ENCODE data around the gene GRK2. TPM values are rescaled to one million over a fixed set of nuclear protein-coding genes. Genes with fewer than 3 reads are reported as not detected.
A peak's percentile ranks its signal among the peaks of the same experiment; 100 is the strongest.

Gene GRK2
- total RNA-seq, 2 donors from 2014 or later: 379 to 422 TPM

GRCh38 chr11:67304511-67305113 is 38.3 kb downstream of the GRK2 start:
- H3K9me3 Mint-ChIP-seq: no peaks in the 10 kb centered on the region
- H3K27me3 Mint-ChIP-seq (ENCODE audit: low read depth): no peaks in the 10 kb centered on the region
- H3K27ac Mint-ChIP-seq: no peak overlapping the region
- H3K4me3 Mint-ChIP-seq: peak overlapping the region; percentile 67 to 74
- H3K36me3 Mint-ChIP-seq (ENCODE audit: insufficient read depth in 2 of 2): no peaks in the 10 kb centered on the region
- DNase-seq (no peak), ATAC-seq (replicated peaks in 1 of 2) (no peak)
- H3K4me1 Mint-ChIP-seq (ENCODE audit: low read depth): no peaks in the 10 kb centered on the region

GRCh38 chr11:67306769-67307544 is 40.7 kb downstream of the GRK2 start:
- Mint-ChIP-seq H3K4me1 (ENCODE audit: low read depth) (peaks cover 7% of the 10 kb centered on the region), H3K9me3 (no peaks in the 10 kb centered on the region), H3K36me3 (ENCODE audit: insufficient read depth in 2 of 2) (no peaks in the 10 kb centered on the region), H3K27me3 (ENCODE audit: low read depth) (no peaks in the 10 kb centered on the region), H3K27ac (no peak overlapping the region), H3K4me3 (no peak overlapping the region)
- ATAC-seq (replicated peaks in 1 of 2) (no peak), DNase-seq (no peak)

- H3K4me1 Mint-ChIP-seq (ENCODE audit: low read depth): peaks cover 12% of the 10 kb centered on the region
- H3K4me3 Mint-ChIP-seq: no peak overlapping the region
- no peaks in the 10 kb centered on the region for H3K9me3 Mint-ChIP-seq
- H3K27ac Mint-ChIP-seq: no peak overlapping the region
- no peaks in the 10 kb centered on the region for H3K27me3 Mint-ChIP-seq (ENCODE audit: low read depth)
- no peaks in the 10 kb centered on the region for H3K36me3 Mint-ChIP-seq (ENCODE audit: insufficient read depth in 2 of 2)
- no peak for ATAC-seq (replicated peaks in 1 of 2)
- no peak for DNase-seq
Observed at GRCh38 chr11:67307545-67308001, 41.3 kb downstream of the GRK2 start.

- Mint-ChIP-seq H3K9me3 (no peaks in the 10 kb centered on the region), H3K27ac (no peak overlapping the region)
Observed at GRCh38 chr11:67308031-67308866, 42.0 kb downstream of the GRK2 start.

GRCh38 chr11:67309166-67309565 is 42.9 kb downstream of the GRK2 start:
- ATAC-seq (replicated peaks in 1 of 2) (no peak), DNase-seq (no peak)
- H3K27me3 Mint-ChIP-seq (ENCODE audit: low read depth): no peaks in the 10 kb centered on the region
- peaks cover 25% of the 10 kb centered on the region for H3K4me1 Mint-ChIP-seq (ENCODE audit: low read depth)
- H3K9me3 Mint-ChIP-seq: no peaks in the 10 kb centered on the region
- H3K4me3 Mint-ChIP-seq: no peak overlapping the region
- no peak overlapping the region for H3K27ac Mint-ChIP-seq
- H3K36me3 Mint-ChIP-seq (ENCODE audit: insufficient read depth in 2 of 2): no peaks in the 10 kb centered on the region

More at GRCh38 chr11:67308031-67308866, 42.0 kb downstream of the GRK2 start:
- H3K4me1 Mint-ChIP-seq (ENCODE audit: low read depth): peaks cover 19% of the 10 kb centered on the region
- ATAC-seq (replicated peaks in 1 of 2) (no peak), DNase-seq (no peak)
- H3K36me3 Mint-ChIP-seq (ENCODE audit: insufficient read depth in 2 of 2): no peaks in the 10 kb centered on the region
- H3K4me3 Mint-ChIP-seq: no peak overlapping the region
- H3K27me3 Mint-ChIP-seq (ENCODE audit: low read depth): no peaks in the 10 kb centered on the region

GRCh38 chr11:67309661-67310061 is 43.4 kb downstream of the GRK2 start:
- no peaks in the 10 kb centered on the region for H3K9me3 Mint-ChIP-seq
- no peaks in the 10 kb centered on the region for H3K27me3 Mint-ChIP-seq (ENCODE audit: low read depth)
- no peaks in the 10 kb centered on the region for H3K36me3 Mint-ChIP-seq (ENCODE audit: insufficient read depth in 2 of 2)
- H3K4me1 Mint-ChIP-seq (ENCODE audit: low read depth): peaks cover 28% of the 10 kb centered on the region
- no peak for DNase-seq
- H3K27ac Mint-ChIP-seq: no peak overlapping the region
- no peak overlapping the region for H3K4me3 Mint-ChIP-seq
- no peak for ATAC-seq (replicated peaks in 1 of 2)

GRCh38 chr11:67310246-67311050 is 44.2 kb downstream of the GRK2 start:
- Mint-ChIP-seq H3K36me3 (ENCODE audit: insufficient read depth in 2 of 2) (no peaks in the 10 kb centered on the region), H3K27ac (no peak overlapping the region), H3K4me1 (ENCODE audit: low read depth) (peaks cover 28% of the 10 kb centered on the region), H3K9me3 (no peaks in the 10 kb centered on the region), H3K4me3 (no peak overlapping the region), H3K27me3 (ENCODE audit: low read depth) (no peaks in the 10 kb centered on the region)
- DNase-seq: no peak
- ATAC-seq (replicated peaks in 1 of 2): no peak

GRCh38 chr11:67311051-67311555 is 44.8 kb downstream of the GRK2 start:
- no peak for DNase-seq
- H3K36me3 Mint-ChIP-seq (ENCODE audit: insufficient read depth in 2 of 2): no peaks in the 10 kb centered on the region
- peaks cover 28% of the 10 kb centered on the region for H3K4me1 Mint-ChIP-seq (ENCODE audit: low read depth)
- H3K27me3 Mint-ChIP-seq (ENCODE audit: low read depth): no peaks in the 10 kb centered on the region
- H3K9me3 Mint-ChIP-seq: no peaks in the 10 kb centered on the region
- H3K4me3 Mint-ChIP-seq: no peak overlapping the region
- no peak overlapping the region for H3K27ac Mint-ChIP-seq
- ATAC-seq (replicated peaks in 1 of 2): no peak

- no peak for DNase-seq
- H3K27ac Mint-ChIP-seq: no peak overlapping the region
Observed at GRCh38 chr11:67311556-67312082, 45.3 kb downstream of the GRK2 start.

GRCh38 chr11:67312187-67313021 is 46.1 kb downstream of the GRK2 start:
- Mint-ChIP-seq H3K4me1 (ENCODE audit: low read depth) (peaks cover 28% of the 10 kb centered on the region), H3K9me3 (no peaks in the 10 kb centered on the region), H3K27me3 (ENCODE audit: low read depth) (no peaks in the 10 kb centered on the region), H3K36me3 (ENCODE audit: insufficient read depth in 2 of 2) (no peaks in the 10 kb centered on the region), H3K4me3 (peak overlapping the region; percentile 48 to 50), H3K27ac (peak overlapping the region; percentile 66)
- peak in 1 of 2 donors; percentile 10 for ATAC-seq (replicated peaks in 1 of 2)
- peak in 1 of 2 donors; percentile 23 for DNase-seq

More at GRCh38 chr11:67311556-67312082, 45.3 kb downstream of the GRK2 start:
- Mint-ChIP-seq H3K4me3 (no peak overlapping the region), H3K9me3 (no peaks in the 10 kb centered on the region), H3K27me3 (ENCODE audit: low read depth) (no peaks in the 10 kb centered on the region), H3K4me1 (ENCODE audit: low read depth) (peaks cover 28% of the 10 kb centered on the region), H3K36me3 (ENCODE audit: insufficient read depth in 2 of 2) (no peaks in the 10 kb centered on the region)
- peak in 1 of 2 donors; percentile 39 for ATAC-seq (replicated peaks in 1 of 2)

GRCh38 chr11:67313125-67313890 is 47.0 kb downstream of the GRK2 start:
- ATAC-seq (replicated peaks in 1 of 2) (no peak), DNase-seq (no peak)
- Mint-ChIP-seq H3K9me3 (no peaks in the 10 kb centered on the region), H3K27me3 (ENCODE audit: low read depth) (peaks cover under 1% of the 10 kb centered on the region), H3K27ac (peak overlapping the region; percentile 25), H3K4me1 (ENCODE audit: low read depth) (peaks cover 29% of the 10 kb centered on the region), H3K4me3 (no peak overlapping the region), H3K36me3 (ENCODE audit: insufficient read depth in 2 of 2) (peaks cover 0 to 1% of the 10 kb centered on the region in 2 donors)

All from activated T-cell treated with anti-CD3 and anti-CD28 coated beads, Interleukin-2, amount 50 U/mL, for 72 hours (primary cell).